GM18861 (cell line): ENCODE measurements around the gene KIZ.
"Not testable (repeated sequence)": the region's sequence is repeated elsewhere in the genome, so short reads cannot be mapped to it uniquely, and the experiment has no call there.

Experiments
- ATAC-seq: cut with Tn5 transposase; IDR thresholded peaks from one replicate; pipeline ENCODE4 v1.9.1; 2021; ENCODE audit not compliant: unreplicated experiment

KIZ gene

DNA sequence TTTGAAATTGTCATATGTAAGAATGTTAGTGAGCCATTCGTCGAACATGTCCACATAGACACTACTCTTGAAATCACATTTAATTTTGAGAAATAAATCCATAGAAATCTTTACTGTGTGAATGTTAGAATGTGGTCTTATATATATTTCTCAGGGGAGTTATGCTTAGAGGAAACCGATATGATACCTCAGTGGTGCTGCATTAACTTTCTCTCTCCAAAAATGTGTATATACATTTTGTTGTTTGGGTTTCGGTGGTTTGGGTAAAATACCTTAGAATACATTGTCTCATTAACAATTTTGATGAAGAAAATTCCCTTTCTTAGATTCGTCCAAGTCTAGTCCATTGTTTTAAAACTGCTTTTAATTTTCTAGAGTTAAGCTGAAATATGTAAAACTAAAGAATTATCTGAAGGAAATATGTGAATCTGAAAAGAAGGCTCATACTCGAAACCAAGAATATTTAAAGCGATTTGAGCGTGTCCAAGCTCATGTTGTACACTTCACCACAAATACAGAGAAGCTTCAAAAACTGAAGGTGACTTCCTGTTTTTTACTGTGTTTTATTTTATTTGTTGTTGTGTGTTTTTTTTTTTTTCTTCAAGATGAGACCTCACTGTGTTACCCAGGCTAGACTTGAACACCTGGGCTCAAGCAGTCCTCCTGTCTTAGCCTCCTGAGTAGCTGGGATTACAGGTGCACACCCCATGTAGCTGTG lies 10.3 kb downstream of the KIZ start:
- no peak for ATAC-seq

DNA sequence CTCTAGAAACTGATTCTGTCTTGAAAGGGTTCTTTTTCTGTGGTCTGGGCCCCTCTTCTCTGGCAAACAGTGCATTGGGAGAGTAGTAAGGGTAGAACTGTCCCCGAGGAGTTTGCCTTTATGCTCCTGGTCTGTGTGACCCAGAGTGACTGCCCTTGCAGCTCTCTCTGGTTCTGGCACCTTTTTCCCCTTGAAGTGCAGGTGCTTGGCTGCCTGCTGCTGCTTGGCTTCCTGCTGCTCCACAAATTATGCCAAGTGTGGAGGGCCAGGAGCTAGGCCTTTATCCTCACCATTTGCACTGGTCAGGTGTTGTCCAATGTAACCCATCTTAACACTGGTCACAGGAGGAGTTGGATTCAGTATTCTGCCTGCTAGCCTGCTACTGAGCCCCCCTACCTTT lies 11.2 kb downstream of the KIZ start:
- ATAC-seq, result no peak

- no peak for ATAC-seq
Measured at GRCh38 chr20:21139881-21140566, 14.1 kb downstream of the KIZ start.

DNA sequence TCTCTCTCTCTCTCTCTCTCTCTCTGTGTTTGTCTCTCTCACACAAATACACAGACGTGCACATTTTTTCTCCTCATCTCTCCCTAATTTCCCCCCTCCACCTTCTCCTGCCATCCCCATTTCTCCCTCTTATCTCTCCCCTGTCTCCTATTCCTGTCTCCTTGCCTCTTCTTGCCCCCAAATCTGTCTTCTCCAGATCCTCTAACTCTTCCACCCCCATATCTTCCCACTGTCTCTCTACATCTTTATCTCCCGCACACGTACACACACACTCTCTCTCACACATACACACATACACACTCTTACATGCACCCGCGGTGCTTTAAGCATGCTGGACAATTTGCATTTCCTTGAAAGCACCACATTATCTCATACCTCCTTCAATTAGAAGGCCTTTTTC lies 15.9 kb downstream of the KIZ start:
- no peak for ATAC-seq

- ATAC-seq, result no peak
Measured at GRCh38 chr20:21143194-21143890, 17.5 kb downstream of the KIZ start.

DNA sequence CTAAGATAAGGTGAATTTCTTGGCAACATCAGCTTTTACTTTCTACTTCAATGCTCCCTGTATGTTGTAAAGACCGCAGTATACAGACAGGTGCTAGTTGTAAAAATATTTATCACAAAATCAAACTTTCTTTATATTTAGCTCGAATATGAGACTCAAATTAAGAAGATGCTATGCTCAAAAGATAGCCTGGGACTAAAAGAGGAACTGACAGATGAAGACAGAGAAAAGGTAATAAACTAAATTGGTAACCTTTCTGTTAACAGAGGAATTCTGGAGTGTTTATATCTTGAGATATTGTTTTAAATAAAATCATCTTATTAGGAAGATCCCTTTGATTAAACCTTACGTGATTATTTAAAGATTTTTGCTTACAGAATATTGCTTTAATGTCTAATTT lies 19.5 kb downstream of the KIZ start:
- ATAC-seq, result no peak

DNA sequence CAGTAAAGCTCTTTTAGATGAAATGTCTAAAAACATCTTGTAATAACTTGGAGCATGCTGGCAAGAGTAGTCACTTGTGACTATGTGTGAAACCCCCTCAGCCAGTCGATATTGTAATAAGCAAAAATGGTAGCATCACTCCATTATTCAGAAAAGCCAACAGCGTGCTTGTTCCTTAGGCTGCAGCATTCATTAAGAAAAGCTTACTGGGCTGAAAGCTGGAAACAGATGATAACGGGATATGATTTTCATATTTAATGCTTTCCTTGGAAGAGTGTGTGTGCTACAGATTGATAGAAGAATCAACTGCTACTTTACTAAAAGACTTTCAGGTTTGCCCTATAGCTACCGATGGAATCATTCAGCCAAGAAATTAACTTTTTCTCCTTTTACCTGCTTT lies 20.3 kb downstream of the KIZ start:
- no peak for ATAC-seq

- ATAC-seq, result no peak
Measured at GRCh38 chr20:21147593-21147992, 21.7 kb downstream of the KIZ start.

GRCh38 chr20:21149344-21149743 lies 23.5 kb downstream of the KIZ start:
- ATAC-seq, result no peak

DNA sequence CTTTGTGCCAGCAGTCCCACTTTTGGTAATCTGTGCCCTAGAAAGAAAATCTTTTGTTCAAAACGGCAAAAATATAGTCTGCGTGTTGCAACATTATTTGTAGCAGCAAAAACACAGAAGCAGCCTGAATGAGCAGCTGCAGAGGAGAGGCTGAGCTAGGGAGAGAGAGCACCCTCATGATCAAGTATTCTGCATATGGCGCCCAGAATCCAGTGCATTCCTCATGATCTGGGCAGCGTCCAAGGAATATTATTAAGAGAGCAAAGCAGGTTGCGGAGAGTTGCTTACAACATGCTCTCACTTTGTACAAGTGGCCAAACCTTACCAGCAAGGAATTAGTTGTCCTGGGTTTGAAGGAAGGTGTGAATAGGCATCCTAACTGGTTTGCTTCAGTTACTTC lies 25.9 kb downstream of the KIZ start:
- ATAC-seq, result no peak

DNA sequence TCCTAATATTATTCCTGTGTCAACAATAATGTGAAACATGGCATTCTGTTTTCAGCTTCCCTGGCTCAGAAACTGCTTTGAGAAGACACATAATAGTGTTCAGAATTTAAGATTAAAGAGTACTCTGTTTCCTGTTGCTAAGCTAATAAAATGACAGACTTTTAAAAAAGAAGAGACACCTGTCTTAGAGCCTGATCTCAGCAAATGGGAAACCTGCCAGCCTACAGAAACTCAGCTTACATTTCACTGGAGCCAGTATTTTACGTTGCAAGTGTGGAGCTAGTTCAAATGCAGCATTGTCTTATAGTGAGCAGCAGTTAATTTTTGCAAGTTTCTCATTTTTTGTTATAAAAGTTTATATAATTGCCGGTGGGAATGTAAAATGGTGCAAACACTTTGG lies 28.8 kb downstream of the KIZ start:
- ATAC-seq, result no peak

GRCh38 chr20:21155268-21155667 lies 29.4 kb downstream of the KIZ start:
- no peak for ATAC-seq

- ATAC-seq, result no peak
Measured at GRCh38 chr20:21156266-21156665, 30.4 kb downstream of the KIZ start.

- ATAC-seq, result no peak
Measured at GRCh38 chr20:21157006-21157405, 31.1 kb downstream of the KIZ start.

DNA sequence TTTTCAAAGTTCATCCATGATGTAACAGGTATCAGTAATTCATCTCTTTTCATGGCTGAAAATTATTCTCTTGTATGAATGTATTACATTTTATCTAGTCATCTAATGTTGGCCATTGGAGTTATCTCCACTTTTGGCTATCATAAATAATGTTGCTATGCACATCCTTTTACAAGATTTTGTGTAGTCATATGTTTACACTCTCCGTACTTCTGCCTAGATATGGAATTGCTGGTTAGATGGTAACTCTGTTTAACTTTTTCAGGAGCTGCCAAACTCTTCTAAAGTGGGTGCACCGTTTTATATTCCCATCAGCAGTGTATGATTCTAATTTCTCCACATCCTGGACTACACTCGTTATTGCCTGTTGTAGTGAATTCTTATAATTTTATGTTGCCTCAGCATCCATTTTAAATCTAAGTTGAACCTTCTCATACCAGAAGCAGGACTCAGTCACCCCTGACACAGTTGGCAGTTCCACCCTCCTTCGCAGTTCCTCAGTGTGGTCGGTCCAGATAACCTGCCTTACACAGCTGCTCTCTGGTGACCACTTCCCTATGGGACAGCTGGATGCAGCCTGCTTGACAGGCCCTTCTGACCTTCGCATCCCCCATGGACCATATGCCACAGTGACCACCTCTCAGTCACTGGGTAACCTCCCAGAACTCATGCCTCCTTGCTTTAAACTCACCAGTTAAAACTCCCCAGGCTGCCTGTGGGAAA lies 33.9 kb downstream of the KIZ start:
- no peak for ATAC-seq

DNA sequence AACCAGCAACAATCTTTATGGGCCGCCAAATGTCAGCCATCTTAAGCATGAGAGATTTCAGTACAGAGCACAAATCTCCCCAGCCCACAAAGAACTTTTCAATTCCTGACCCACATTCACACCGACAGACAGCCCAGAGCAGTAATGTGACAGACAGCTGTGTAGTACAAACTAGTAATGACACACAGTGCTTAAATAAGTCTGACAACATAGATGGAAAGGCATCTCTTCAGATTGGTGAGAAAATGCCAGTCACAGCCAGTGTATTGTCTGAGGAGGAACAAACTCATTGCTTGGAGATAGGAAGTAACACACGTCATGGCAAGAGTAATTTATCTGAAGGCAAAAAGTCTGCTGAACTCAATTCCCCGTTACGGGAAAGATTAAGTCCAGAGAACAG lies 36.0 kb downstream of the KIZ start:
- no peak for ATAC-seq

- no peak for ATAC-seq
Measured at GRCh38 chr20:21162631-21163030, 36.7 kb downstream of the KIZ start.

DNA sequence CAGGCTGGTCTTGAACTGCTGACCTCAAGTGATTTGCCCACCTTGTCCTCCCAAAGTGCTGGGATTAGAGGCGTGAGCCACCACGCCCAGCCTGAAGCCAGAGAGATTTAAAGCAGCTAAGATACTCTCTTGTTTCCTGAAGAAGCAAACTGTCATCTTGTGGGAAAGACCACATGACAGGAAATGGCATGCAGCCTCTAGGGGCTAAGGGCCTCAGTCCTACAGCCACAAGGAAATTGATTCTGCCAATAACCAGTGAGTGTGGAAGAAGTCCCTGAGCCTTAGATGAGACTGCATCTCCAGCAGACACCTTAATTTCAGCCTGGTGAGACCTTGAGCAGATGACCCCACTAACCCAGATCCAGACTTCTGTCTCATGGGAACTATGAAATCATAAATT lies 40.9 kb downstream of the KIZ start:
- no peak for ATAC-seq

- no peak for ATAC-seq
Measured at GRCh38 chr20:21167261-21167660, 41.4 kb downstream of the KIZ start.

- not testable (repeated sequence) for ATAC-seq
Measured at GRCh38 chr20:21168061-21168460, 42.2 kb downstream of the KIZ start.

- no peak for ATAC-seq
Measured at GRCh38 chr20:21172626-21173025, 46.7 kb downstream of the KIZ start.

- ATAC-seq, result no peak
Measured at GRCh38 chr20:21173485-21173884, 47.6 kb downstream of the KIZ start.
